ENCODE results near the gene CAGE1.

CAGE1 gene

DNA sequence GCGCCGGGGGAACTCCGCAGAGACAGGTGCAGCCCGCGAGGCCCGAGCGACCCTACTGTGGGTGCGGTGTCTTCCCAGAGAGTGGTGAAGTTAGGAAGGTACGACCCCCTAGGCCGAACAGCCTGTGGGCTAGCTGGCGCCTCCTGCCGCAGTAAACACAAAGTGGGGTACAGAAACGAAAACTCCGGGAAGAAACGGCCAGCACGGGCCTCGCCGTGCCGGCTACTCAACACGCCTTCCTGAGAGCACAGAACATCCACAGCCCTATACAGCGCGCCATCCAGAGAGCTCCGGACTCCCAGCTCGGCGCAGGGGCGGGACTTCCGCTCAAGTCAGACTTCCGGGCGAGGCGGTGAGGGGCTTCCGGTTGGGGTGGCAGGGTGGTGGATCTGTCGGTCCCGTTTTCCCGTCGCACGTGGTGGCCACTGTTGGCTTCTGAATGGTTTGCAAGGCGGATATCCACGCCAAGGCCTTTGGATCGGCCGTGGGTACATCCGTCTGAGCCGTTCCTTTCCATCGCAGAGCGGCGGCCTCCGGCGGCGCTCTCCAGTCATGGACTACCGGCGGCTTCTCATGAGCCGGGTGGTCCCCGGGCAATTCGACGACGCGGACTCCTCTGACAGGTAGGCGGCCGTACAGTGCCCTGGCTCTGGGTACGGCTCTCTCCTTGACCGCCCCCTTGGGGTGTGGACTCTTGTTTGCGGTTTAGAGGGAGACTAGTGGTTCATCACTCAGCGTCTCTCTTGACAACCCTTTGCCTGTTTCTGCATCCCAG, at the start of gene CAGE1, which contains the start of gene RIOK1:
Gene CAGE1 (minus strand): TSS at position 292 of the 775 bp plus-strand sequence. CDS start 2,569 bp downstream, outside the sequence.
Gene RIOK1 (plus strand): TSS at position 358 of the 775 bp plus-strand sequence. CDS start 195 bp downstream, at position 553.
- Histone ChIP-seq H3K4me1 (ENCODE audit: low read length) (peaks cover 21% of the 10 kb centered on the region), H3K4me3 (ENCODE audit: low read length) (peak within 1 kb of the TSS; percentile 97), H3K9ac (ENCODE audit: low read length) (peak within 1 kb of the TSS; percentile 78)

DNA sequence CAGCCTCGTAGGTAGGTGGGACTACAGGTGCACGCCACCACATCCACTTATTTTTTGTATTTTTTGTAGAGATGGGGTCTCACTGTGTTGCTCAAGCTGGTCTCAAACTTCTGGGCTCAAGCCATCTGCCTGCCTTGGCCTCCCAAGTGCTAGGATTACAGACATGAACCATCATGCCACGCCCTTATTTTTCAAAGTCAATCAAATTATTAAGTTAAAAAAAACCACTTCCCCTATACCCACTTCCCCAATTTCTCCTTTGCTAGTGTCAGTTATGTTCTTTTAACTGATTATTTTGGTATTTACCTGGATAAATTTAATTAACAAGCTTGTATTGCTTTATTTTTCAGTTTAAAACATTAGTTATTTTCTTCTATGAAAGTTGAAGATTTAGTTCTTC, 49.7 kb upstream of the CAGE1 start:
- H3K9me3 ChIP-seq (ENCODE audit: insufficient read depth, low read length) = no peaks in the 10 kb centered on the region
- H3K27me3 ChIP-seq (ENCODE audit: low read depth, low read length) = no peaks in the 10 kb centered on the region
- no peaks in the 10 kb centered on the region for H3K79me2 ChIP-seq (ENCODE audit: low read length)
- peaks cover 21% of the 10 kb centered on the region for H3K4me1 ChIP-seq (ENCODE audit: low read length)
- no peak overlapping the region for H2AFZ ChIP-seq (ENCODE audit: low read depth, low read length)
- H3K4me3 ChIP-seq (ENCODE audit: low read length) = 0 out of 2 replicates have a peak overlapping the region, but pooled peaks have one; percentile 9
- no peaks in the 10 kb centered on the region for H3K36me3 ChIP-seq (replicated peaks; ENCODE audit: low read depth, low read length)
- no peaks in the 10 kb centered on the region for H4K20me1 ChIP-seq (ENCODE audit: insufficient read depth, low read length)
- H3K27ac ChIP-seq (ENCODE audit: low read length) = peak overlapping the region; percentile 41; the same call in 1 of the 2 replicates
- H3K9ac ChIP-seq (ENCODE audit: low read length) = no peak overlapping the region
- TF ChIP-seq EZH2phosphoT487 (IDR thresholded peaks at IDR 0.05; ENCODE audit: low read depth) = no peak
- H3K4me2 ChIP-seq (ENCODE audit: low read length) = peak overlapping the region; percentile 38

More for the DNA sequence above, at the start of gene CAGE1, which contains the start of gene RIOK1:
- Histone ChIP-seq H3K27me3 (ENCODE audit: low read depth, low read length) (no peaks in the 10 kb centered on the region), H3K27ac (ENCODE audit: low read length) (peak within 1 kb of the TSS; percentile 78), H3K36me3 (replicated peaks; ENCODE audit: low read depth, low read length) (peaks cover 11% of the 10 kb centered on the region), H2AFZ (ENCODE audit: low read depth, low read length) (peak within 1 kb of the TSS; percentile 78), H3K4me2 (ENCODE audit: low read length) (peak within 1 kb of the TSS; percentile 98), H3K79me2 (ENCODE audit: low read length) (peaks cover 41% of the 10 kb centered on the region), H4K20me1 (ENCODE audit: insufficient read depth, low read length) (no peaks in the 10 kb centered on the region), H3K9me3 (ENCODE audit: insufficient read depth, low read length) (no peaks in the 10 kb centered on the region)
- TF ChIP-seq CTCF (IDR thresholded peaks at IDR 0.05; ENCODE audit: low read depth, low read length) (0 out of 2 replicates have a peak, but pooled peaks have one; percentile 8), EZH2phosphoT487 (IDR thresholded peaks at IDR 0.05; ENCODE audit: low read depth) (no peak)

DNA sequence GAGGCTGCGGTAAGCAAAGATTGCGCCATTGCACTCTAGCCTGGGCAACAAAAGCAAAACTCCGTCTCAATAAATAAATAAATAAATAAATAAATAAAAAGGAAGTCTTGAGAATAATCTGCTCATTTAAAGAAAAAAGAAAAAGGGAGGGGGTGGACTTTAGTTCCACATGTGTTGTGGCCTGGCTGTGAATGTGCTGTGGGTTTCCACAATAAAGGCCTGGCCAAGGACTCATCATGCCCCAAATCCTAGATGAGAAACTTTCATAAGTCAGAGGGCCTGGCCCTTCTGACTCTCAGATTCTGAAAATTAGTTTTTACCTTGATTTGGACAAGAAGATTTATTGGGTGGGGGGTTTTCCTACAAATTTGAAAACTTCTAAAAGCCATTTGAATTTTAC, 48.5 kb upstream of the CAGE1 start:
- Histone ChIP-seq H3K4me3 (ENCODE audit: low read length) (no peak overlapping the region), H3K36me3 (replicated peaks; ENCODE audit: low read depth, low read length) (no peaks in the 10 kb centered on the region), H4K20me1 (ENCODE audit: insufficient read depth, low read length) (no peaks in the 10 kb centered on the region), H2AFZ (ENCODE audit: low read depth, low read length) (no peak overlapping the region), H3K9ac (ENCODE audit: low read length) (no peak overlapping the region), H3K27me3 (ENCODE audit: low read depth, low read length) (no peaks in the 10 kb centered on the region), H3K9me3 (ENCODE audit: insufficient read depth, low read length) (no peaks in the 10 kb centered on the region), H3K79me2 (ENCODE audit: low read length) (no peaks in the 10 kb centered on the region), H3K4me1 (ENCODE audit: low read length) (peaks cover 21% of the 10 kb centered on the region), H3K27ac (ENCODE audit: low read length) (no peak overlapping the region), H3K4me2 (ENCODE audit: low read length) (no peak overlapping the region)
- TF ChIP-seq CTCF (IDR thresholded peaks at IDR 0.05; ENCODE audit: low read depth, low read length) = no peak
- TF ChIP-seq EZH2phosphoT487 (IDR thresholded peaks at IDR 0.05; ENCODE audit: low read depth) = no peak

GRCh38 chr6:7434672-7435071, 45.1 kb upstream of the CAGE1 start:
- Histone ChIP-seq H2AFZ (ENCODE audit: low read depth, low read length) (no peak overlapping the region), H3K4me3 (ENCODE audit: low read length) (no peak overlapping the region), H3K4me1 (ENCODE audit: low read length) (peaks cover 17% of the 10 kb centered on the region), H3K79me2 (ENCODE audit: low read length) (no peaks in the 10 kb centered on the region), H3K9me3 (ENCODE audit: insufficient read depth, low read length) (no peaks in the 10 kb centered on the region), H3K4me2 (ENCODE audit: low read length) (no peak overlapping the region), H3K36me3 (replicated peaks; ENCODE audit: low read depth, low read length) (no peaks in the 10 kb centered on the region), H3K27me3 (ENCODE audit: low read depth, low read length) (no peaks in the 10 kb centered on the region), H4K20me1 (ENCODE audit: insufficient read depth, low read length) (no peaks in the 10 kb centered on the region), H3K27ac (ENCODE audit: low read length) (no peak overlapping the region), H3K9ac (ENCODE audit: low read length) (no peak overlapping the region)
- TF ChIP-seq EZH2phosphoT487 (IDR thresholded peaks at IDR 0.05; ENCODE audit: low read depth) (no peak), CTCF (IDR thresholded peaks at IDR 0.05; ENCODE audit: low read depth, low read length) (no peak)
